Measurements from ENCODE around the gene KRT84.

Gene KRT84

GRCh38 chr12:52383331-52383730 is 2.1 kb downstream of the KRT84 start:
- DNase-seq (ENCODE audit: low read depth) = no peak

- no peak for DNase-seq (ENCODE audit: low read depth)
These were observed 2.6 kb downstream of the KRT84 start for GRCh38 chr12:52382854-52383253.

- no peak for DNase-seq (ENCODE audit: low read depth)
These were observed 4.2 kb downstream of the KRT84 start for GRCh38 chr12:52381206-52381605.

GRCh38 chr12:52380271-52380694 is 5.2 kb downstream of the KRT84 start:
- no peak for DNase-seq (ENCODE audit: low read depth)

GRCh38 chr12:52379536-52379935 is 5.9 kb downstream of the KRT84 start:
- no peak for DNase-seq (ENCODE audit: low read depth)

- no peak for DNase-seq (ENCODE audit: low read depth)
These were observed 7.4 kb downstream of the KRT84 start for GRCh38 chr12:52378091-52378490.

- DNase-seq (ENCODE audit: low read depth) = no peak
These were observed 8.2 kb downstream of the KRT84 start for GRCh38 chr12:52377266-52377665.

GRCh38 chr12:52372216-52373154 is 13.0 kb downstream of the KRT84 start:
- DNase-seq (ENCODE audit: low read depth) = peak; percentile 30

GRCh38 chr12:52371716-52372115 is 13.7 kb downstream of the KRT84 start:
- DNase-seq (ENCODE audit: low read depth) = no peak

- DNase-seq (ENCODE audit: low read depth) = no peak
These were observed 14.4 kb downstream of the KRT84 start for GRCh38 chr12:52370926-52371608.

GRCh38 chr12:52369809-52370208 is 15.6 kb downstream of the KRT84 start:
- DNase-seq (ENCODE audit: low read depth) = no peak

GRCh38 chr12:52369211-52369610 is 16.2 kb downstream of the KRT84 start:
- no peak for DNase-seq (ENCODE audit: low read depth)

- DNase-seq (ENCODE audit: low read depth) = no peak
These were observed 16.9 kb downstream of the KRT84 start for GRCh38 chr12:52368508-52368907.

- no peak for DNase-seq (ENCODE audit: low read depth)
These were observed 17.6 kb downstream of the KRT84 start for GRCh38 chr12:52367876-52368275.

- DNase-seq (ENCODE audit: low read depth) = no peak
These were observed 18.5 kb downstream of the KRT84 start, which contains the start of gene KRT85 for GRCh38 chr12:52366738-52367485. TSS of gene KRT85 (minus strand) at chr12:52367481. CDS start at chr12:52367405, 76 bp downstream.

- no peak for DNase-seq (ENCODE audit: low read depth)
These were observed 20.5 kb downstream of the KRT84 start for GRCh38 chr12:52364901-52365489.

GRCh38 chr12:52364061-52364460 is 21.4 kb downstream of the KRT84 start:
- DNase-seq (ENCODE audit: low read depth) = no peak

GRCh38 chr12:52363111-52363679 is 22.3 kb downstream of the KRT84 start:
- no peak for DNase-seq (ENCODE audit: low read depth)

GRCh38 chr12:52362118-52362726 is 23.2 kb downstream of the KRT84 start:
- DNase-seq (ENCODE audit: low read depth) = no peak

GRCh38 chr12:52361553-52361952 is 23.9 kb downstream of the KRT84 start:
- DNase-seq (ENCODE audit: low read depth) = no peak

GRCh38 chr12:52360663-52361271 is 24.7 kb downstream of the KRT84 start:
- no peak for DNase-seq (ENCODE audit: low read depth)

Measured in stimulated activated CD8-positive, alpha-beta memory T cell treated with anti-CD3 and anti-CD28 coated beads, Interleukin-15, amount 100 ng/mL, for 1 hour (primary cell).